AG04450 (cell line): ENCODE data around the gene GON7. TPM values are rescaled to one million over a fixed set of nuclear protein-coding genes. Genes with fewer than 3 reads are reported as not detected.
A peak's percentile ranks its signal among the peaks of the same experiment; 100 is the strongest.

Experiments used
- CTCF ChIA-PET: fragments of 300-600, 350-600 bp; formaldehyde crosslinking; extraction: SDS; loops from one replicate; lab custom pipeline; 2022; ENCODE audit warnings: antibody characterized with exemption, inconsistent platforms; lab: Charles Lee
- POLR2A ChIA-PET: fragments of 350-600 bp; formaldehyde crosslinking; extraction: SDS; loops from one replicate; lab custom pipeline; 2021; ENCODE audit warnings: antibody characterized with exemption, inconsistent platforms; lab: Yijun Ruan, JAX
- DNase-seq: peaks from one replicate; pipeline ENCODE4 v3.0.0-alpha.2; 2011; ENCODE audit warnings: low read depth, low spot score
- H3K27ac ChIP-seq: one replicate; pipeline ENCODE4 v1.5.1; 2012; ENCODE audit warnings: low read depth, low read length, control low read depth
- H3K27me3 ChIP-seq: one replicate; pipeline ENCODE4 v1.6.0; 2012; ENCODE audit warnings: low read length; ENCODE audit not compliant: control insufficient read depth, insufficient read depth
- H3K4me3 ChIP-seq: 2 replicates; pipeline ENCODE4 v1.5.1; 2011; ENCODE audit warnings: mild to moderate bottlenecking, low read depth, low read length, control low read depth
- H3K9me3 ChIP-seq: 2 replicates; pipeline ENCODE4 v1.5.1; 2012; ENCODE audit warnings: low read length; ENCODE audit not compliant: control insufficient read depth, insufficient read depth
- CTCF ChIP-seq: IDR thresholded peaks from 2 replicates; pipeline ENCODE4 v1.5.1; 2011; ENCODE audit warnings: low read depth, low read length, control low read depth, inconsistent platforms
- polyA plus RNA-seq: library from polyadenylated mRNA; depleted of rRNA; stranded (reverse); fragments of >200 nt; gene quantifications from 2 replicates; pipeline ENCODE4 v1.2.3, GENCODE V29; 2011

The GON7 gene
- polyA plus RNA-seq, 1 experiment: 8.2 TPM

- ChIA-PET CTCF (interaction anchor here (0.6 to 3.5 kb wide), 9 partner anchors 9 to 324 kb away, joined by 3 to 23 read pairs (median 3); no protein-coding TSS in a partner anchor), POLR2A (interaction anchor here (1.0 kb wide), 1 partner anchor 34 kb away, joined by 3 read pairs; the partner anchor contains the start of genes LYSET and MOAP1)
- peak; percentile 68 for TF ChIP-seq CTCF
- H3K9me3 ChIP-seq: no peaks in the 10 kb centered on the region
- H3K4me3 ChIP-seq: no peak overlapping the region
- no peak overlapping the region for H3K27ac ChIP-seq
- H3K27me3 ChIP-seq: no peaks in the 10 kb centered on the region
- DNase-seq: no peak
Measured at GRCh38 chr14:93219103-93219726, 12.3 kb upstream of the GON7 start.

- Histone ChIP-seq H3K27me3 (no peaks in the 10 kb centered on the region), H3K27ac (no peak overlapping the region), H3K4me3 (no peak overlapping the region), H3K9me3 (no peaks in the 10 kb centered on the region)
- TF ChIP-seq CTCF: no peak
- no peak for DNase-seq
- ChIA-PET POLR2A (no interaction called here), CTCF (no interaction called here)
Measured at GRCh38 chr14:93214598-93214997, 7.7 kb upstream of the GON7 start.

- no peak for DNase-seq
- CTCF ChIA-PET: no interaction called here
- no peaks in the 10 kb centered on the region; the same call in 1 of the 2 replicates for H3K9me3 ChIP-seq
- H3K4me3 ChIP-seq: no peak overlapping the region
- TF ChIP-seq CTCF: no peak
- H3K27me3 ChIP-seq: no peaks in the 10 kb centered on the region
- POLR2A ChIA-PET: no interaction called here
- H3K27ac ChIP-seq: no peak overlapping the region
Measured at GRCh38 chr14:93212432-93212831, 5.6 kb upstream of the GON7 start.

- CTCF ChIA-PET: interaction anchor here (0.6 to 3.6 kb wide), 30 partner anchors 8 to 683 kb away, joined by 3 to 19 read pairs (median 6); partner anchors contain the start of genes LYSET and MOAP1
- Histone ChIP-seq H3K27ac (no peak overlapping the region), H3K9me3 (peaks cover 2% of the 10 kb centered on the region; the same call in 1 of the 2 replicates), H3K4me3 (peak overlapping the region; percentile 88), H3K27me3 (no peaks in the 10 kb centered on the region)
- TF ChIP-seq CTCF: peak; percentile 54
- POLR2A ChIA-PET: interaction anchor here (1.1 to 2.1 kb wide), 2 partner anchors 23 to 24 kb away, joined by 3 to 12 read pairs; partner anchors contain the start of genes LYSET and MOAP1
- DNase-seq: no peak
Measured at GRCh38 chr14:93207468-93208308, 823 bp upstream of the GON7 start.
